ENCODE data around the gene ZNF75A. TPM values are rescaled to one million over a fixed set of nuclear protein-coding genes. Genes with fewer than 3 reads are reported as not detected.
"Not testable (repeated sequence)": the region's sequence is repeated elsewhere in the genome, so short reads cannot be mapped to it uniquely, and the experiment has no call there.

Gene ZNF75A
- total RNA-seq, 1 donor from 2014 or later, result 51.3 TPM

DNA sequence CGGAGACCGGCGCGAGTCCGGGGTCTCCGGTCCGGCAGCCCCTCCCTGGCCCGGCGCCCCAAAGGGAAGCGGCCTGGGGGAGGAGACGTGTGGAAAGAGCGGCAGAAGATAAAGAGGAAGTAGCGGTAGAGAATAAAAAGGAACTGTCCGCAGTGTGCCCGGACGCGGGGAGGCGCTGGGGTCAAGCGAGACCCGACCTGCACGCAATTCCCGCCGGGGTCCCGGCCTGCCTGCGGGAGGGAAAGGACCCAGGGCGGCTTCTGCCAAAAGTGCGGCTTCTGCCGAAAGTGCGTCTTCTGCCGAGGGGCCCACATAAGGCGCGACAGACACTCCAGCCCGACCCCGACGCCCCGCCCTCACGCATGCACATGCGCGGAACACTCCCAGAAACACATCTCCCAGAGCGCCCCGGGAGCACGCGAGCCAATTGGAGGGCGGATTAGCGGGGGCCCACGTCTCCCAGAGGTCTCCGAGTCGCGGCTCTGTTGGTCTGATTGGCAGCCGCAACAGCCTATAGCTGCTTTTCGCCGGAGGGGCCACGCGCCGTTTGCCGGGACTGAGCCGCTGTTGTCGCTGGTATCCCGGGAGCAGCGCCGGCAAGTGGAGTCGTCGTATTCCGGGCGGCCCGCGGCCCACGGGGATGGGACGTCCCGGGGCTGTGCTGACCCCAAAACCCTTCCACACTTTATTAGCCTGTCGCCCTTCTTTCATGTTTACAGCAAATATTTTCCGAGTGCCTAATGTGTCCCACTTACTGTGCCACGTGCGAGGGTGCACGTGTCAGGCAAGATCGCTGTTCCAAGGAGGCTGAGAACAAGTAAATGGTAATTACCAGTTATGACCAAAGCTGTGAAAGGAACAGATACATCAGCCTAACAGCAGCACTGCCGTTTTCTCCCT lies 40.9 kb upstream of the ZNF75A start:
- Mint-ChIP-seq H3K4me1 (peaks cover 8% of the 10 kb centered on the region), H3K4me3 (peak overlapping the region; percentile 72), H3K9me3 (peaks cover 3% of the 10 kb centered on the region), H3K27ac (peak overlapping the region; percentile 89), H3K36me3 (no peaks in the 10 kb centered on the region), H3K27me3 (ENCODE audit: low read depth) (no peaks in the 10 kb centered on the region)
- peak; percentile 95 to 97 for DNase-seq (ENCODE audit: low spot score in 2 of 2, unreplicated experiment in 2 of 2)
- TF ChIP-seq, protein P1, sequence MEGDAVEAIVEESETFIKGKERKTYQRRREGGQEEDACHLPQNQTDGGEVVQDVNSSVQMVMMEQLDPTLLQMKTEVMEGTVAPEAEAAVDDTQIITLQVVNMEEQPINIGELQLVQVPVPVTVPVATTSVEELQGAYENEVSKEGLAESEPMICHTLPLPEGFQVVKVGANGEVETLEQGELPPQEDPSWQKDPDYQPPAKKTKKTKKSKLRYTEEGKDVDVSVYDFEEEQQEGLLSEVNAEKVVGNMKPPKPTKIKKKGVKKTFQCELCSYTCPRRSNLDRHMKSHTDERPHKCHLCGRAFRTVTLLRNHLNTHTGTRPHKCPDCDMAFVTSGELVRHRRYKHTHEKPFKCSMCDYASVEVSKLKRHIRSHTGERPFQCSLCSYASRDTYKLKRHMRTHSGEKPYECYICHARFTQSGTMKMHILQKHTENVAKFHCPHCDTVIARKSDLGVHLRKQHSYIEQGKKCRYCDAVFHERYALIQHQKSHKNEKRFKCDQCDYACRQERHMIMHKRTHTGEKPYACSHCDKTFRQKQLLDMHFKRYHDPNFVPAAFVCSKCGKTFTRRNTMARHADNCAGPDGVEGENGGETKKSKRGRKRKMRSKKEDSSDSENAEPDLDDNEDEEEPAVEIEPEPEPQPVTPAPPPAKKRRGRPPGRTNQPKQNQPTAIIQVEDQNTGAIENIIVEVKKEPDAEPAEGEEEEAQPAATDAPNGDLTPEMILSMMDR (IDR thresholded peaks at IDR 0.05; ENCODE audit: unreplicated experiment), result no peak

DNA sequence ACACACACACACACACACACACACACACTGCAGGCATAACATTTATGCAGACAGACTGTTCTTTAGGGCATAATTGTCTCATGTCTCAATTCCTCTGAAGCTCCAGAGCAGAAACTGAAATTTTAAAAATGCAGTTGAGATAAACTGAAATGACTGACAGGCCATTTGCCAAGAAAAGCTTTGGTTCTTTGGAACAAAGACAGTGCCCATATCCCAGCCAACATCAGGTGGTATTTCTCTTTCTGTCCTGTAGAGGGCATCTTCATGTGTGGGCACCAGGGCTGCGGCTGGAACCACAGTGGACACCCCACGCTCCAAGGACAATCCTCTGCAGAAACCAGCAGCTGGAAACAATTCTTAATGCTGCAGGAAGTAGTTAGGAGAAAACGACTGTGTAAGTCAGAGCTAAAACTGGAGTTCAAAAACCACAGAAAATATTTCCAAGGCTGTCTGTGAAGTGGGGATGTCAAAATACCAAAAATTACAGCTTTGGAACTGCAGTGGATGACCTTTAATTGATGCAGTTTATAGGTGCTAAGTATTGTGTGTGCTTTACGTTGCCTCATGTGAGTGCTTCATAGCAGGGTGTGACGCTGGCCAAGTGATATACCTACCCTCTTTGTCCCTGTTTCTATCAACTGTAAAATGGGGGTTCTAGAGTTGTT lies 38.3 kb upstream of the ZNF75A start:
- H3K4me3 Mint-ChIP-seq, result no peak overlapping the region
- H3K9me3 Mint-ChIP-seq, result peaks cover 3% of the 10 kb centered on the region

DNA sequence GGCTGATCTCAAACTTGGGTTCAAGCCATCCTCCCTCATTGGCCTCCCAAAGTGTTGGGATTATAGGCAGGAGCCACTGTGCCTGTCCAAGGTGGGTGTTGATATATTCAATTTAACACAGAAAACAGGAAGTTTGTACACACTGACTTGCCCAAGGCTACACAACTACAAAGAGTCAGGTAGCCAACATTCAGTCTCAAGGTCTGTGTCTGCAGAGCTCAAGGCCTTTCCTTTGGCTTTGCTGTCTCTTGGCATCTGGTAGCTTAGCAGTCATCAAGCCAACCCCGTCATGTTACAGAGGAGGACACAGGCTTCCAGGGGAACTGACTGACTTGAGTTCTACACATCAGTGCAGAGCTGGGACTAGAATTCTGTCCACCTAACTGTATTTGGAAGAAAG lies 37.0 kb upstream of the ZNF75A start:
- TF ChIP-seq, protein P1 (IDR thresholded peaks at IDR 0.05; ENCODE audit: unreplicated experiment), result no peak
- Mint-ChIP-seq H3K4me3 (no peak overlapping the region), H3K36me3 (no peaks in the 10 kb centered on the region), H3K4me1 (peaks cover 8% of the 10 kb centered on the region), H3K9me3 (peaks cover 3% of the 10 kb centered on the region), H3K27ac (no peak overlapping the region), H3K27me3 (ENCODE audit: low read depth) (no peaks in the 10 kb centered on the region)
- no peak for DNase-seq (ENCODE audit: low spot score in 2 of 2, unreplicated experiment in 2 of 2)

More for the DNA sequence above, 38.3 kb upstream of the ZNF75A start:
- TF ChIP-seq, protein P1 (IDR thresholded peaks at IDR 0.05; ENCODE audit: unreplicated experiment), result peak; percentile 28
- Mint-ChIP-seq H3K27me3 (ENCODE audit: low read depth) (no peaks in the 10 kb centered on the region), H3K36me3 (no peaks in the 10 kb centered on the region), H3K27ac (no peak overlapping the region), H3K4me1 (peaks cover 8% of the 10 kb centered on the region)
- no peak for DNase-seq (ENCODE audit: low spot score in 2 of 2, unreplicated experiment in 2 of 2)

DNA sequence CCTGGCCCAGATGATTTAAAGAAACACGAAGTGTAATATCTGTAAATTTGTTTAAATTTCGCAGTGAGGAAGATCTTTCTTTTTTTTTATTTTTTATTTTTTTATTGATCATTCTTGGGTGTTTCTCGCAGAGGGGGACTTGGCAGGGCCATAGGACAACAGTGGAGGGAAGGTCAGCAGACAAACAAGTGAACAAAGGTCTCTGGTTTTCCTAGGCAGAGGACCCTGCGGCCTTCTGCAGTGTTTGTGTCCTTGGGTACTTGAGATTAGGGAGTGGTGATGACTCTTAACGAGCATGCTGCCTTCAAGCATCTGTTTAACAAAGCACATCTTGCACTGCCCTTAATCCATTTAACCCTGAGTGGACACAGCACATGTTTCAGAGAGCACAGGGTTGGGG lies 34.6 kb upstream of the ZNF75A start:
- H3K4me3 Mint-ChIP-seq; H3K4me1 Mint-ChIP-seq; DNase-seq (ENCODE audit: low spot score in 2 of 2, unreplicated experiment in 2 of 2); H3K9me3 Mint-ChIP-seq; H3K27ac Mint-ChIP-seq; H3K36me3 Mint-ChIP-seq; H3K27me3 Mint-ChIP-seq (ENCODE audit: low read depth): not testable (repeated sequence)

DNA sequence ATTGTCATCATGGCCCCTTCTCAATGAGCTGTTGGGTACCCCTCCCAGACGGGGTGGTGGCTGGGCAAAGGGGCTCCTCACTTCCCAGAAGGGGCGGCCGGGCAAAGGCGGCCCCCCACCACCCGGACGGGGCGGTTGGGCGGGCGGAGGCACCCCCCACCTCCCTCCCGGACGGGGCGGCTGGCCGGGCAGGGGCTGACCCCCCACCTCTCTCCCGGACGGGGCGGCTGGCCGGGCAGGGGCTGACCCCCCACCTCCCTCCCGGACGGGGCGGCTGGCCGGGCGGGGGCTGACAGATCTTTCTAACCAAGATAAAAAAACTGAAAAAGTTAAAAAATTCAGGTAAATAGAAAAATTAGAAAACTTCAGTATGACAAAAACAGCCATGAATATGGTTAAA lies 34.0 kb upstream of the ZNF75A start:
- not testable (repeated sequence) for H3K36me3 Mint-ChIP-seq; H3K9me3 Mint-ChIP-seq; H3K4me1 Mint-ChIP-seq; H3K4me3 Mint-ChIP-seq; H3K27ac Mint-ChIP-seq; DNase-seq (ENCODE audit: low spot score in 2 of 2, unreplicated experiment in 2 of 2); H3K27me3 Mint-ChIP-seq (ENCODE audit: low read depth)

DNA sequence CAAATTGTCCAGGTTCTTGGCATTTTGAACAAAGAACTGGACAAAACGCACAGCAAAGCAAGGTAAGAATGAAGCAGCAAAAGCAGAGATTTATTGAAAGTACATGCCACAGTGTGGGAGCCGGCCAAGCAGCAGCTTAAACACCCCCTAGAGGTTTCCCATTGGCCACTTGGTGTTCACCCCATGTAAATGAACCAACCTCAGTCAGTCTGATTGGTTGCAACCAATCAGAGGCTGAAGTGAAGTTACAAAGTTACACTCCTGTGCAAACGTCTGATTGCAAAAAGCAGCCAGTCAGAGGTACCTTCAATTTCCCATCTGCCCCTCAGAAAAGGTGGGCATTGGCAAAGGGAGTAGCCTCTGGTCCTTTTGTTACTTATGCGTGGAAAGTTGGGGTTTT lies 30.8 kb upstream of the ZNF75A start:
- H3K27me3 Mint-ChIP-seq (ENCODE audit: low read depth), result peaks cover 29% of the 10 kb centered on the region
- no peaks in the 10 kb centered on the region for H3K9me3 Mint-ChIP-seq

More for the DNA sequence above, 30.8 kb upstream of the ZNF75A start:
- H3K4me1 Mint-ChIP-seq, result no peaks in the 10 kb centered on the region
- no peaks in the 10 kb centered on the region for H3K36me3 Mint-ChIP-seq
- H3K4me3 Mint-ChIP-seq, result no peak overlapping the region
- no peak for DNase-seq (ENCODE audit: low spot score in 2 of 2, unreplicated experiment in 2 of 2)
- no peak overlapping the region for H3K27ac Mint-ChIP-seq
- TF ChIP-seq, protein P1 (IDR thresholded peaks at IDR 0.05; ENCODE audit: unreplicated experiment), result no peak

Measured in mesothelial cell of epicardium (in vitro differentiated cells).